Hepatocyte (in vitro differentiated cells): ENCODE data around the gene PROX2. TPM values are rescaled to one million over a fixed set of nuclear protein-coding genes. Genes with fewer than 3 reads are reported as not detected.
A peak's percentile ranks its signal among the peaks of the same experiment; 100 is the strongest.

Experiments
- DNase-seq: peaks from one replicate; pipeline ENCODE4 v3.0.0-alpha.2; 2016; ENCODE audit warnings: low spot score
- H2AFZ ChIP-seq: fragments of 200-600 bp; sonication (generic); 2 replicates; pipeline ENCODE4 v1.6.0; 2016; ENCODE audit warnings: antibody characterized with exemption, mild to moderate bottlenecking
- H3K27ac ChIP-seq: fragments of 200-600 bp; sonication (generic); 2 replicates; pipeline ENCODE4 v1.5.1; 2016; ENCODE audit warnings: mild to moderate bottlenecking
- H3K27me3 ChIP-seq: fragments of 200-600 bp; sonication (generic); 2 replicates; pipeline ENCODE4 v1.6.1; 2016
- H3K36me3 ChIP-seq: fragments of 200-600 bp; sonication (generic); replicated peaks from 2 replicates; pipeline ENCODE4 v1.5.1; 2016; ENCODE audit warnings: low read depth; ENCODE audit not compliant: insufficient read depth
- H3K4me1 ChIP-seq: fragments of 200-600 bp; sonication (generic); 2 replicates; pipeline ENCODE4 v1.5.1; 2016; ENCODE audit warnings: mild to moderate bottlenecking, moderate library complexity; ENCODE audit not compliant: insufficient read depth
- H3K4me2 ChIP-seq: fragments of 200-600 bp; sonication (generic); 2 replicates; pipeline ENCODE4 v1.6.0; 2016
- H3K4me3 ChIP-seq: fragments of 200-600 bp; sonication (generic); 2 replicates; pipeline ENCODE4 v1.5.1; 2016; ENCODE audit warnings: mild to moderate bottlenecking
- H3K79me2 ChIP-seq: fragments of 200-600 bp; sonication (generic); 2 replicates; pipeline ENCODE4 v1.6.0; 2017; ENCODE audit warnings: mild to moderate bottlenecking
- H3K9me2 ChIP-seq: fragments of 200-600 bp; sonication (generic); replicated peaks from 2 replicates; pipeline ENCODE4 v1.6.0; 2017; ENCODE audit warnings: mild to moderate bottlenecking; ENCODE audit not compliant: insufficient read depth
- H3K9me3 ChIP-seq: fragments of 200-600 bp; sonication (generic); 2 replicates; pipeline ENCODE4 v1.5.1; 2016; ENCODE audit warnings: low read depth, mild to moderate bottlenecking
- H4K20me1 ChIP-seq: fragments of 200-600 bp; sonication (generic); 2 replicates; pipeline ENCODE4 v1.6.0; 2016; ENCODE audit warnings: mild to moderate bottlenecking; ENCODE audit not compliant: insufficient read depth, poor library complexity, severe bottlenecking
- CTCF ChIP-seq: fragments of 200-600 bp; sonication (generic); IDR thresholded peaks from 2 replicates; pipeline ENCODE4 v1.5.1; 2016; ENCODE audit warnings: antibody characterized with exemption, mild to moderate bottlenecking; ENCODE audit not compliant: poor library complexity
- EZH2 ChIP-seq: fragments of 200-600 bp; sonication (generic); IDR thresholded peaks from 2 replicates; pipeline ENCODE4 v1.6.1; 2016; ENCODE audit warnings: antibody characterized with exemption, mild to moderate bottlenecking, borderline replicate concordance
- EZH2phosphoT487 ChIP-seq: fragments of 200-600 bp; sonication (generic); IDR thresholded peaks from one replicate; pipeline ENCODE4 v1.6.1; 2018; ENCODE audit warnings: antibody characterized with exemption, mild to moderate bottlenecking, low read depth, moderate library complexity; ENCODE audit not compliant: unreplicated experiment, severe bottlenecking
- WGBS: methylation state at CpG from one replicate; pipeline ENCODE4 v1.1.6; 2016; ENCODE audit warnings: low lambda C conversion rate; ENCODE audit errors: missing lambda C conversion rate; 5-methylcytosine and 5-hydroxymethylcytosine counted together
- polyA plus RNA-seq: library from polyadenylated mRNA; unstranded; fragments of >200 nt; fragmentation: Nextera tagmentation; extraction: Ambion mirVana; gene quantifications from 2 replicates; pipeline ENCODE4 v1.2.1, GENCODE V29; 2016
- total RNA-seq: library from RNA; depleted of rRNA; stranded (reverse); fragments of >200 nt; gene quantifications from 2 replicates; pipeline ENCODE4 v1.2.3, GENCODE V29; 2014

Gene PROX2
- total and polyA plus RNA-seq, 2 experiments from 2014 or later, result not detected

GRCh38 chr14:74891870-74892269 is 15.9 kb upstream of the PROX2 start:
- Histone ChIP-seq H3K27me3 (no peaks in the 10 kb centered on the region), H3K9me3 (no peaks in the 10 kb centered on the region), H3K27ac (no peak overlapping the region), H3K4me1 (peaks cover 13% of the 10 kb centered on the region), H2AFZ (no peak overlapping the region), H3K9me2 (no peaks in the 10 kb centered on the region), H3K4me2 (no peak overlapping the region), H3K4me3 (no peak overlapping the region), H3K36me3 (peaks cover 6% of the 10 kb centered on the region), H4K20me1 (peaks cover 18% of the 10 kb centered on the region), H3K79me2 (peaks cover 25% of the 10 kb centered on the region)
- TF ChIP-seq EZH2 (no peak), EZH2phosphoT487 (no peak), CTCF (no peak)
- whole genome bisulfite sequencing, result 94% methylated on average over 6 of the region's 6 CpGs
- DNase-seq, result no peak

GRCh38 chr14:74890262-74890661 is 14.3 kb upstream of the PROX2 start:
- Histone ChIP-seq H3K27ac (no peak overlapping the region), H3K27me3 (no peaks in the 10 kb centered on the region), H3K4me1 (peaks cover 13% of the 10 kb centered on the region), H3K79me2 (peaks cover 41% of the 10 kb centered on the region), H3K36me3 (peaks cover 5% of the 10 kb centered on the region), H3K9me3 (no peaks in the 10 kb centered on the region), H2AFZ (no peak overlapping the region), H4K20me1 (peaks cover 33% of the 10 kb centered on the region), H3K4me3 (no peak overlapping the region), H3K4me2 (no peak overlapping the region), H3K9me2 (no peaks in the 10 kb centered on the region)
- TF ChIP-seq EZH2phosphoT487 (no peak), CTCF (no peak), EZH2 (no peak)
- DNase-seq, result no peak
- 96% methylated on average over 6 of the region's 6 CpGs for WGBS

GRCh38 chr14:74888164-74889158 is 12.5 kb upstream of the PROX2 start:
- H3K4me3 ChIP-seq, result no peak overlapping the region
- peak overlapping the region; percentile 32 for H3K27ac ChIP-seq
- H3K36me3 ChIP-seq, result no peaks in the 10 kb centered on the region
- no peak for DNase-seq
- H3K27me3 ChIP-seq, result no peaks in the 10 kb centered on the region
- peak overlapping the region; percentile 30 for H3K4me2 ChIP-seq
- 50% methylated on average over 12 of the region's 12 CpGs for WGBS
- H3K9me2 ChIP-seq, result no peaks in the 10 kb centered on the region
- peaks cover 16% of the 10 kb centered on the region for H3K4me1 ChIP-seq
- TF ChIP-seq EZH2 (no peak), CTCF (no peak), EZH2phosphoT487 (no peak)
- peaks cover 51% of the 10 kb centered on the region for H4K20me1 ChIP-seq
- no peak overlapping the region for H2AFZ ChIP-seq
- peaks cover 59% of the 10 kb centered on the region for H3K79me2 ChIP-seq
- H3K9me3 ChIP-seq, result no peaks in the 10 kb centered on the region
